ENCODE results near the gene MCF2L.

The MCF2L gene

DNA sequence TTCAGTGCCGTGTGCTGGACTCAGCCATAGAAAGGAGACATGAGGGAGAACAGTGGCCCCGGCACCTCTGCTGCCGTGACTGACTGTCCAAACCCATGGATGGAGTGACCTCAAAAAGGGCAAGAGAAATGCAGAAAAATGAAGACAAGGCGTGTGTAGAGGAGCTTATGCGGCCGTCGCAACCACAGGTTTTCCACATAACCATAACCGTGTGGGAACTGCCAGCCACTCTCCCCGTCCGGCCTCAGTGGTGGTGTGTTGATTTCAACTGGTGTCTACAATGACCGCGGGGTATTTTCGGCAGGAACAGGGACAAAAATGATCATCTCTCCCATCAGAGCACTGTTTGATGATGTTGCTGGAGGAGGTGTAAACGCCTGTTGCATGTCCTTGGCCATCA lies 93.7 kb downstream of the MCF2L start:
- H3K4me3 ChIP-seq (ENCODE audit: low read depth, low read length), result no peak overlapping the region
- TF ChIP-seq, protein P1, sequence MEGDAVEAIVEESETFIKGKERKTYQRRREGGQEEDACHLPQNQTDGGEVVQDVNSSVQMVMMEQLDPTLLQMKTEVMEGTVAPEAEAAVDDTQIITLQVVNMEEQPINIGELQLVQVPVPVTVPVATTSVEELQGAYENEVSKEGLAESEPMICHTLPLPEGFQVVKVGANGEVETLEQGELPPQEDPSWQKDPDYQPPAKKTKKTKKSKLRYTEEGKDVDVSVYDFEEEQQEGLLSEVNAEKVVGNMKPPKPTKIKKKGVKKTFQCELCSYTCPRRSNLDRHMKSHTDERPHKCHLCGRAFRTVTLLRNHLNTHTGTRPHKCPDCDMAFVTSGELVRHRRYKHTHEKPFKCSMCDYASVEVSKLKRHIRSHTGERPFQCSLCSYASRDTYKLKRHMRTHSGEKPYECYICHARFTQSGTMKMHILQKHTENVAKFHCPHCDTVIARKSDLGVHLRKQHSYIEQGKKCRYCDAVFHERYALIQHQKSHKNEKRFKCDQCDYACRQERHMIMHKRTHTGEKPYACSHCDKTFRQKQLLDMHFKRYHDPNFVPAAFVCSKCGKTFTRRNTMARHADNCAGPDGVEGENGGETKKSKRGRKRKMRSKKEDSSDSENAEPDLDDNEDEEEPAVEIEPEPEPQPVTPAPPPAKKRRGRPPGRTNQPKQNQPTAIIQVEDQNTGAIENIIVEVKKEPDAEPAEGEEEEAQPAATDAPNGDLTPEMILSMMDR (IDR thresholded peaks at IDR 0.05; ENCODE audit: low read depth, low read length), result no peak

DNA sequence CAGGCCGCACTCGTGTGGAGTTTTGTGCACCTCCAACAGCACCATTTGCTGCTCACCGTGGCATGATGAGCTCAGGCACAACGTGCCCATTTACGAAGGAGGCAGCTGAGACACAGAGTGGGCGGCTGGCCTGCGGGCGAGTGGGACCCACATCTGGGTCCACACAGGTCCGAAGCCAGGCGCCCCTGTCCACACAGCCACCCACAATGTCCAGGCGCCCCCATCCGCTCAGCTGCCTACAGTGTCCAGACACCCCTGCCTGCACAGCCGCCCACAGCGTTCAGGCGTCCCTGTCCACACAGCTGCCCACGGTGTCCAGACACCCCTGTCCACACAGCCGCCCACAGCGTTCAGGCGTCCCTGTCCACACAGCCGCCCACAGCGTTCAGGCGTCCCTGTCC lies 94.1 kb downstream of the MCF2L start:
- TF ChIP-seq, protein P1 (IDR thresholded peaks at IDR 0.05; ENCODE audit: low read depth, low read length), result no peak

DNA sequence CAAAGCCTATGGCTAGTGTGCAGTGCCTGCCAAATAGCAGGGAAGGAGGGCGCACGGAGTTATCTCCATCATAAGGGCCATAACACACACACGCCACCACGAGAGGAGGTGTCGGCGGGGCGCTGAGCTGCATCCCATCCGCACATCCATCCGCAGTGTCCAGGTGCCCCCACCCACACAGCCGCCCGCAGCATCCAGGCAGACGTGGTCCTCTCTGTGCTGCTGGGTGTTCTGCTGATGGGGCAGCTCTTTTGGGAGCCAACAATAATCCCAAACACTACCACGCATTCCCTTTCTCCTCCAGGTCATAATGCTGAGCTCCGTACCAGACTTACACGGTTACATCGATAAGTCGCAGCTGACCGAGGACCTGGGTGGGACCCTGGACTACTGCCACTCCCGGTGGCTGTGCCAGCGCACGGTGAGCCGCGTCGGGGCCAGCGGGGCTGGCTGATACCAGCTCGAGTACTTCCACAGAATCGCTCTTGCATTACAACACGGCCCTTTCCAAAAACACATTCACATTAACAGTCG lies 95.1 kb downstream of the MCF2L start:
- no peak overlapping the region for H3K4me3 ChIP-seq (ENCODE audit: low read depth, low read length)
- TF ChIP-seq, protein P1 (IDR thresholded peaks at IDR 0.05; ENCODE audit: low read depth, low read length), result no peak

More for the DNA sequence above, 94.1 kb downstream of the MCF2L start:
- no peak overlapping the region for H3K4me3 ChIP-seq (ENCODE audit: low read depth, low read length)

DNA sequence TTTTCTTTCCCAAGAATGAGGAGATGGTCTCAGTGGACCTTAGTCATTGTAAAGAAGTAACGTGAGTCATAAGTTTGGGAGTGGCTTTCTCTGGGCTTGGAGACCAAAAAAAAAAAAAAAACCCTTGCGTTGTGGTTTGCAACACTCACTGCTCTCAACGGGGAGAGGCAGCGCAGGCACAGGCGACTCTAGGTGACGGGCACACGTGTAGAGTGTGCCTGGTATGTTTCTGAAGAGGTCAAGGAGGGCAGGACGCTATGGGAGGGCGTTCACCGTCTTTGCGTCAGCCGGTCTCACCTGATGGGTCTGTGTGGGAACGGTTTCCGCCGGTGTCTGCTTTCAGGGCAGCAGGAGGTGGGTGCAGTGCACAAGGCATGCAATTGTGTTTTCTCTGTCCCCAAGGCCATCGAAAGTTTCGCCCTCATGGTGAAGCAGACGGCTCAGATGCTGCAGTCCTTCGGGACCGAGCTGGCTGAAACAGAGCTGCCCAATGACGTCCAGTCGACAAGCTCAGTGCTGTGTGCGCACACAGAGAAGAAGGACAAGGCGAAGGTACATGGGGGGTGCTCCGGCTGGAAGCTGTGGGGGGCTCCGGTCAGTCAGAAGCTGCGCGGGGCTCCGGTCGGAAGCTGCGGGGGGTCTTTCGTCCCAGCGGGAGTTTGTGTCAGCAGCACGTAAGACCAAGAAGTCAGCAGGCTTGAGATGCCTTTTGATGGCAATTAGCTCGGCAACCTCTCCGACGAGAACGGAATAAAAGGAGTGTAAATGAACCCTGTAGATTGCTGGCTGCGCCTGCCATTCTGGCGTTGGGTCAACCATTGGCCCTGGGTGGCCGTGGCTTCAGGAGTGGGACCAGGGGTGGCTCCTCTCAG lies 95.8 kb downstream of the MCF2L start:
- no peak overlapping the region for H3K4me3 ChIP-seq (ENCODE audit: low read depth, low read length)
- TF ChIP-seq, protein P1 (IDR thresholded peaks at IDR 0.05; ENCODE audit: low read depth, low read length), result no peak

DNA sequence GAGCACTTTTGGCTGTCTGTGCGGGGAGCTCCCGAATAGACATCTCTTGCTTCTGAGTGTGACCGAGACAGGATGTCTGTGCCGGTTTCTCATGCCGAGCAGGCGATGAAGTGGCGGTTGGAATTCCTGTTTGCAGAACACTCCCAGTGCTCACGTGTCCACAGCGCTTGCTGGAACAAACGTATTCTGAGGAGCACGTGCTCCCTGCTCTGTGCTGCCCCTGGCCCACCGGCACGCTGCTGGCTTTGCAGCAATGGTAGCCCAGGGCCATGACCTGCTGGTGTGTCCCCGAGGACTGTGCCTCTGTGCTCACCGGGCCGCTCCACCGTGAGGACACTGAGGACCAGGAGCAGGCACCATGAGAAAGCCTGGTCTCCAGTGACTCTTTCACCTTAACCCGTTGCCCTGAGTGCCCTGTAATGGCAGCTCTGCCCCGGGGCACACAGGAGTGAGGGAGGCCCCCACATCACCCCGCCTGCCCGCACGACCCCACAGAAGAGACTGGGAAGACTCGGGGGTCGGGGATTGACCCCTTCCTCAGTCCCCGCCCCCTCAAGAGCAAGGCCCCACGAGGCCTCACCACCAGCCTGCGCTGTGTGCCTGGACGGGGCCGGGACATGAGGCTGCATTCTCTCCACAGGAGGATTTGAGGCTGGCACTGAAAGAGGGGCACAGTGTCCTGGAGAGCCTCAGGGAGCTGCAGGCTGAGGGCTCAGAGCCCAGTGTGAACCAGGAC lies 96.6 kb downstream of the MCF2L start:
- TF ChIP-seq, protein P1 (IDR thresholded peaks at IDR 0.05; ENCODE audit: low read depth, low read length), result no peak
- no peak overlapping the region for H3K4me3 ChIP-seq (ENCODE audit: low read depth, low read length)

DNA sequence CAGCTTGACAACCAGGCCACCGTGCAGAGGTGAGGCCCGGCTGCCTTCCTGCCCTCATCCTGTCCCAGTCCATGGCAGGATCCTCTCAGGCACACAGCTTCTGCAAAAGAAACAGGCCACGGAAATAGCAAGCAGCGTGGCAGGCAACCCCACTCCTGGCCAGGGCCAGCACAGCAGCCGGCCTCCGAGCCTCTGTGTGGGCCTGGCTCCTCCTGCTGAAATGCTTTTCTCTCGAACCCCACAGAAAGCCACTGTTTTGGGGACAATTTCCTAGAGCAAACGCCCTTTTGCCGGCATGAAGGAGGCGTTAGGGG lies 97.1 kb downstream of the MCF2L start:
- H3K4me3 ChIP-seq (ENCODE audit: low read depth, low read length), result no peak overlapping the region
- TF ChIP-seq, protein P1 (IDR thresholded peaks at IDR 0.05; ENCODE audit: low read depth, low read length), result no peak

DNA sequence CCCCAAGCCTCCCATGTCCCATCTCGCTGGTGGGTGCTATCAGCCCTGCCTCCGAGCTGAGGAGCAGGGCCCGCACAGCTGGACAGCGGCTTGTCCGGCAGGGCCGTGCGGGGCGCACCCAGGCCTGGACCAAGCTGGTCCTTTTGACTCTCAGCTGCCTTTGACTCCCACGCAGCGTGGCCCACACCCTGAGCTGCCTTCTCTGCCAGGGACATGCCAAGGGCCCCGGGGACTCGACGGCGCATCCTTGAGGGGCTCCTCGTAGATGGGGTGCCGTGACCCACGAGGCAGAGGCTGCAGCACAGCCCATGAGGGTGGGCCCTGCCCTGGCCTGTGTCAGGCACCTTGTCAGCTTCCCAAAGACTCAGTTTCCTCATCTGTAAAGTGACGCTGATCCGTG lies 97.7 kb downstream of the MCF2L start:
- TF ChIP-seq, protein P1 (IDR thresholded peaks at IDR 0.05; ENCODE audit: low read depth, low read length), result no peak
- H3K4me3 ChIP-seq (ENCODE audit: low read depth, low read length), result no peak overlapping the region
